HG03039 (cell line): ENCODE measurements around the gene CCDC142.
"Not testable (repeated sequence)": the region's sequence is repeated elsewhere in the genome, so short reads cannot be mapped to it uniquely, and the experiment has no call there.

ENCODE experiments used
- ATAC-seq: cut with Tn5 transposase; IDR thresholded peaks from one replicate; pipeline ENCODE4 v1.9.1; 2021; ENCODE audit warnings: mild to moderate bottlenecking, moderate library complexity; ENCODE audit not compliant: unreplicated experiment

CCDC142 gene

DNA sequence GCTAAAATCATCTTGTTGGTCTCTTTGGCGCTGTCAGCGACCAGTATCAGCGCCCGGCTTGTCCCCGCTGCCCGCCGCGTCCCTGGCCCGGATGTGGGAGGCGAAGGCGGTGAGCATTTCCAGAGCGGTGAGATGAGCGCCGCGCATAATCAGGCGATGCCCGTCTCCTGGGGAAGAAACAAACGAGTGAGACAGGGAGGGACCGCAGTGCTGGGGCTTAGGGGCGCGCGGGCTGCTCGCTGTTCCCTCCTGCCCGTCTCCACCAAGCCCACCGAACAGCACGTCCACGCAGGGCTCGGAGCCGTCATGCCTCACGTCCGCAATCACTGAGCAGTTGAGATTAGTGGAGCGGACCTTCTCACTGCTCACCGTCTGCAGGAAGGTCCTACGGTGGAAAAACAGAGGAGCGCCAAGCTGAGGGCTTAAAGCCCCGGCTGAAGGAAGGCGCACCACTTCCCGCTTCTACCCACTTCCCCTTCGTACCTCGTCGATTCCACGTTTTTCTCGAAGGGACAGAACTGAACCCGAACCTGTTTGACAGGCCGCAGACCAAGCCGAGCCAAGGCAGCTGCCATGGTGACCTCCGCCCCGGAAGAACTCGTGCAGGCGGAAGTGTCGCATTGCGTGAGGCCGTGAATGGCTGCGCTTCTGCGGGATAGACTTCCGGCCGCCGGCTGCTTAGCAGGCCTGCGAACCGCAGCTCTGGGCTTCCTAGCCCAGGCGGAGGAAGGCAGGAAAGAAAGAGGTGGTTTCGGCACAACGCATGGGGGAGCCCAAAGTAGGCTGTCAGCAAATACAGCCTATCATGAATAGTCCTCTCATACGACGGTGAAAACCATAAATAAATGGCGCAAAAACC lies 10.5 kb downstream of the CCDC142 start, which contains the start of gene MRPL53:
Gene MRPL53 (minus strand): TSS at position 595 of the 859 bp plus-strand sequence. CDS start 20 bp downstream, at position 575.
- ATAC-seq = peak; percentile 78

DNA sequence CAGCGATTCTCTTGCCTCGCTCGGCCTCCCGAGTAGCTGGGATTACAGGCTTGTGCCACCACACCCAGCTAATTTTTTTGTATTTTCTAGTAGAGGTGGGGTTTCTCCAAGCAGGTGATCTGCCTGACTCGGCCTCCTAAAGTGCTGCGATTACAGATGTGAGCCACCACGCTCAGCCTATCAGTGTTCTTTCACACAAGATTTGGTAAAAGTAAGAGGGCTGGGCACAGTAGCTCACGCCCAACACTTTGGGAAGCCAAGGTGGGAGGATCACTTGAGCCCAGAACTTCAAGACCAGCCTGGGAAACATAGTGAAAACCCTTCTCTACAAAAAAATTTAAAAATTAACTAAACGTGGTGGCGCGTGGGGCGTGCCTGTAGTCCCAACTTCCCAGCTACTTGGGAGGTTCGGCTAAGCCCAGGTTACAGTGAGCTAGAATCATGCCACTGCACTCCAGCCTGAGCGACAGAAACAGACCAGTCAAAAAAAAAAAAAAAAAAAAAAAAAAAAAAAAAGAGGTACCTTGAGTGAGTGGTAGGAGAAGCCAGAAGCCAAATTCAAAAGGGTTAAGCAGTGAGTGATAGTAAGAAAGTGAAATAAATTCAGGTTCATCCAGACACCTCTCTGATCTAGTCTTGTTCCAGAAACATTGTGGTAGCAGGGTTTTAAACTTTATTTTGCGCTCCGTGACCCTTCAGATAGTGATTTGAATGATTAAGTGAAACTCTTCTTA lies 11.3 kb downstream of the CCDC142 start:
- no peak for ATAC-seq

DNA sequence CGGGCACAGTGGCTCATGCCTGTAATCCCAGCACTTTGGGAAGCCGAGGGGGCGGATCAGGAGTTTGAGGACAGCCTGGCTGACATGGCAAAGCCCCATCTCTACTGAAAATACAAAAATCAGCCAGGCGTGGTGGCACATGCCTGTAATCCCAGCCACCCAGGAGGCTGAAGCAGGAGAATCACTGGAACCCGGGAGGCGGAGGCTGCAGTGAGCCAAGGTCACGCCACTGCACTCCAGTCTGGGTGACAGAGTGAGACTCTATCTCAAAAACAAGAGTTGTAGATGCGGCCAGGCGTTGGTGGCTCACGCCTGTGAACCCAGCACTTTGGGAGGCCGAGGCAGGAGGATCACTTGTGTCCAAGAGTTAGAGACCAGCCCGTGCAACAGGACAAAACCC lies 12.1 kb downstream of the CCDC142 start:
- not testable (repeated sequence) for ATAC-seq

DNA sequence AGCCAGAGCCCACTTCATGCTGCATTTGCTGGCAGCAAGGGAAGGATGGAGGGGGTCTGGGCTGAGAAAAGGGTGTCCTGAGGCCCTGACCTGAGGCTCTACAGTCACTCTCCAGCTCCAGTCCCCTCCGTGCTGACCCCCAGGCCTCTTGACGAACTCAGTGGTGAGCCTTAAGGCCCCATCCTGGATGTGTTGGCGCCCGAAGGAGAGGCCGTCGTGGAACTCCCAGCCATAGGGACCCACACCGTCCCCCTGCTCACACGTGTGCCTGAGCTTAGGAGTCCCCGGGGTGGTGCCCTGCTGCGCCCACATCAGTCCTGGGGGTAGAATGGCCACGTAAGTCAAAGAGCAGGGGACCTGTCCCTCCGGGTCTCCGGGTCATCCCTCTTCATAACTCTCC lies 18.4 kb downstream of the CCDC142 start:
- no peak for ATAC-seq

DNA sequence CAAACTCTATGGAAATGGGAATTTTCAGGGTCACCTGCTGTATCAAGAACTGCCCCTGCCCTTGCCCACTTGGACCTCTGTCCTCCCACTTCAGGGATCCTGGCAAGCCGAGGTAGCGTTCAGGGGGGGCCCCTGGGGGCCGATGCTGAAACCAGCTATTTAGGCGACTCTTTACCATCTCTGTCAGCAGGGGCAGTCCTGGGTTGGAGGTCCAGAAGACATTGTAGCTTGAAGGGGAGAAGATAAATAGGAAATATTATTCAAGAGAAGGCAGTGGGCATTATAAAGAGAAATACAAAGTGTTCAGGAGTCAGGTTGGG lies 20.1 kb downstream of the CCDC142 start:
- no peak for ATAC-seq

DNA sequence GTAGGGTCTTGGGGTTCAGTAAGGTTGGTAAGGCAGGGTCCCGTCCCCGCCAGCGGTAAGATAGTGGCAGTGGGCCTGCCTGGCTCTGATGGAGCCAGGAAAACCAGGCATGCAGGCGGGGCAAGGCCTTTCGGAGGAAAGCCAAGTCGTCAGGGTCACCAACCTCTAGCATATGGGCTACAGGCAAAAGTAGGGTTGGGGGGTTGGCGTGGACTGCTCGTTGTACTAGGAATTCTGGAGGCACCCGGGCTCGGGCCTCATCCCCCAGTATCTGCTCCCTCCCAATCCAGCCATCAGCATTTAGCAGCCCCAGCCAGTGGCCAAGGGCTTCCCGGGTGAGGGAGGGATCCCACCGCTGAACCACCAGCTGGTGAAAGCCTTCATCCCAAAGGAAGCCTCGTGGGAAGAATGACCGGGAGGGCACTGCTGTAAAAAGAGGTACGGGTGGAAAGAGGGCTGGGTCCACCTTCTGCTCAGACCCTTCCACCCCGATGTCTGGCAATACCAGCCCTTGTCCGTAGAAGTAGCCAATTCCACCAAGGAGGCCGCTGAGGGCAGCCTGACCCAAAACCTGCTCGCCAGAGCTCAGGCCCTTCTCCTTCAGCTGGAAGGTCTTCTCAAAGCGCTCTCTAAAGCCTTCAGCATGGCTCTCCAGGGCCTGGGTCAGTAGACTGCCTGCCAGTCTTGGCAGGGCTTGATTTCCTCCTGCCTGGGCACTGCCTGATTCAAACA lies 20.6 kb downstream of the CCDC142 start:
- ATAC-seq = no peak

DNA sequence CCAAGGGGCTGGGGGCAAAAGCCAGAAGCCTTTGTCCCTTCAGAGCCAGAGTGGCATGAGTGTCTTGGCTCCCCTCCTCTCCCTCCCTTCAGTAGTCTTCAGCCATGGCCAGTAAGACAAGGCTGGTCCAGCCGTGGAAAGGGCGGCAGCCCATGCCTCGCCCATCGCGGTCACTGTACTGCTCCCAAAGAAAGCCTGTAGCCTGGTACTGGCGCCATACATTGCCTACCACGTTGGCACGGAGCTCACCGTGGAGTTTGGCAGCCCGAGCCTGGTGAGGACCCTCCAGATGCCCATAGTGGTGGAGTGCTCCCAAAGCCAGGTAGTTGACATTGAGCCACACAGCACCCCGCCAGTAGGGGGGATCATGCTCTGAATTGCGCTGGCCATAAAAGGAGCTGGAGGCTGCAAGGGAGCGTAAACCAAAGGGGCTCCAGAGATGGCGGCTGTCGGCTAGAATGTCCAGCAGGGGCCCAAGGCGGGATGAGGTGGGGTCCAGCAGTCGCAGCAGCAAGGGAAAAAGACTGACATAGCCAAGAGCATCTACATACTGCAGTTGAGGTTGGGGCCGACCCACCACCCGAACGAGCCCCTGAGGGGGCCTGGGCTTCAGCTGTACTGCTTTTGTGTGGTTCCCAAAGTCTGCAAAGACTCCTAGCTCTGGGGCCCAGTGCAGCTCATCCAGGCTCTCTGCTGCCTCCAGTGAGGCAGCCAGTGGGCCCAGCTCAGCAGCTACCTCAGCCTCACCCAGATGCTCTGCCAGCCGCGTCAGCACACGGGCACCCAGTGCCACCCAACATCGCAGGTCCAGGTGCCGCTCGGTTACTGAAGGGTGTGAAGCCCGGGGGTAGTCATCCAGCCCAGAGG lies 21.4 kb downstream of the CCDC142 start:
- no peak for ATAC-seq

DNA sequence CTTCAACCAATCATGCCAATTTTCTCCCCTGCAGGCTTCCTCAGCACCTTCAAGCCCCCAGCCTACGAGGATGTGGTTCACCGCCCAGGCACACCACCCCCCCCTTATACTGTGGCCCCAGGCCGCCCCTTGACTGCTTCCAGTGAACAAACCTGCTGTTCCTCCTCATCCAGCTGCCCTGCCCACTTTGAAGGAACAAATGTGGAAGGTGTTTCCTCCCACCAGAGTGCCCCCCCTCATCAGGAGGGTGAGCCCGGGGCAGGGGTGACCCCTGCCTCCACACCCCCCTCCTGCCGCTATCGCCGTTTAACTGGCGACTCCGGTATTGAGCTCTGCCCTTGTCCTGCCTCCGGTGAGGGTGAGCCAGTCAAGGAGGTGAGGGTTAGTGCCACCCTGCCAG lies 22.6 kb downstream of the CCDC142 start:
- not testable (repeated sequence) for ATAC-seq

DNA sequence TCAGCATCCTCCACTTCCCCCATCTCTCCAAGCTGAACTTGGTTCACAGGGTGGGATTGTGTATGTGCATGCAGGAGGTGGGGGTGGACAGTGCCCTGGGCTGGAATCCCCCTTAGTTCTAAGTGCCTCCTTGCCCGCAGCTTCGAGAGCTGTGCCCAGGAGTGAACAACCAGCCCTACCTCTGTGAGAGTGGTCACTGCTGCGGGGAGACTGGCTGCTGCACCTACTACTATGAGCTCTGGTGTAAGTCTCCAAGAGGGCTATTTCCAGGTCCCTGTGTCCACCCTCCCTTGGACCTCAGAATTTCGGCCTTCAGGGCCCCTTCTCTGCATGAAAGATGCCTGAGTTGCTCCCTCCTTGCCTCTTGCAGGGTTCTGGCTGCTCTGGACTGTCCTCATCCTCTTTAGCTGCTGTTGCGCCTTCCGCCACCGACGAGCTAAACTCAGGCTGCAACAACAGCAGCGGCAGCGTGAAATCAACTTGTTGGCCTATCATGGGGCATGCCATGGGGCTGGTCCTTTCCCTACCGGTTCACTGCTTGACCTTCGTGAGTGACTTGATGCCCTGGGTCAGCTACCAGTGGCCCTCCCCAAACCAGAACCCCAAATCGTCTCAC lies 23.2 kb downstream of the CCDC142 start:
- ATAC-seq = not testable (repeated sequence)

DNA sequence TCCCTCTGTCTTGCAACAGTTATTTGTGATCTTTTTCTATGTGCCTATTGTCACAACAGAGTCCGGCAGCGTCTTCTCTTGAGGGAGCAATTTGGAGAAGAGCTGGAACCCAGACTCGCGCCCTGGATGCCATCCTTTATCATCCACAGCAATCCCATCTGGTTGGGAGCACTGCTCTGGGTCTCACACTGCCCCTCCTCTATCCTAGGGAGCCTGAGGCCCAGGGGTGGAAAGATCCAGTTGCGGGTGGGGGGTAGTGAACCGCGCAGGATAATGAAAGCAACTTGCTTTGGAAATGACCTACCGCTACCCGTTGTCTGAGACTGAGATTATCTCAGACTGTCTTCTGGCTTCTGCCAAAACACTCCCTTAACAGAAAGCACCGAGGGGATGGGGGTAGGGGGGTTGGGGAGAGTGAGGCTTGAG lies 23.8 kb downstream of the CCDC142 start:
- ATAC-seq = no peak

DNA sequence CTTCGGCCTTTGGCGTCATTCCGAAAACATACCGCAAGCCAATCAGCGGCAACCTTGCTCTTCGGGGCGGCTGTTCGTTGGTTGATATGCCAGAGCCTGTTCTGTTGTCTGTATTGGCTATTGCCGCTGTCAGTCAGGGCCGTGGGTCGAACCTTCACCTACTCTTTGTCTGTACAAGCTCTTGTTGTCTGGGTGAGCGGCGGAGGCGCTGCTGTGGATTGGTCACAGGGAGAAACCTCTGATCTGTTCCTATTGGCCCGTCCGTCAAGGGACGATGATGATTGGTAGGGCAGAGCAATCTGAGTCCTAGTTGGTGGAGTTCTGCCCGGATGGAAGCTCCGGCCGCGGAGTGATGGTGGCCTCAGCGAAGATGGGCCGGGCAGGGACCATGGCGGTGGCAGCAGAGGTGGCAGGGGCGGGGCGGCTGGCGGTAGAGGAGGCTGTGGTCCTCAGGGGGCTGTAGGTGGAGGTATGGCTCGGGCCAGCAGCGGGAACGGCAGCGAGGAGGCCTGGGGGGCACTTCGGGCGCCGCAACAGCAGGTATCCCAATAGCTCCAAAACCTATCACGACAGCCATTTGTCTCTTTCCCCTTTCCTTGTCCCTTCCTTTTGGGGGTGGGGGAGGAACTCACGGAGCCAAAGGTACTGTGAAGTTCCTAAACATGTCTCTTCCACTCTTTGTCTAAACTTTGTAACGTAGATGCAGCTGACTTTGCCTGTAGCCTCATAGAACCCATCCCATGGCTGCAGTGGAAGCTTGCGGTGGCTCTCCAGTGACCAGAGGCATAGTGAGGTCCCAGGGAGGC lies 24.5 kb downstream of the CCDC142 start, which contains the start of gene WBP1:
Gene WBP1 (plus strand): TSS at position 307 of the 806 bp plus-strand sequence. CDS start 165 bp downstream, at position 472.
- ATAC-seq = peak; percentile 77

DNA sequence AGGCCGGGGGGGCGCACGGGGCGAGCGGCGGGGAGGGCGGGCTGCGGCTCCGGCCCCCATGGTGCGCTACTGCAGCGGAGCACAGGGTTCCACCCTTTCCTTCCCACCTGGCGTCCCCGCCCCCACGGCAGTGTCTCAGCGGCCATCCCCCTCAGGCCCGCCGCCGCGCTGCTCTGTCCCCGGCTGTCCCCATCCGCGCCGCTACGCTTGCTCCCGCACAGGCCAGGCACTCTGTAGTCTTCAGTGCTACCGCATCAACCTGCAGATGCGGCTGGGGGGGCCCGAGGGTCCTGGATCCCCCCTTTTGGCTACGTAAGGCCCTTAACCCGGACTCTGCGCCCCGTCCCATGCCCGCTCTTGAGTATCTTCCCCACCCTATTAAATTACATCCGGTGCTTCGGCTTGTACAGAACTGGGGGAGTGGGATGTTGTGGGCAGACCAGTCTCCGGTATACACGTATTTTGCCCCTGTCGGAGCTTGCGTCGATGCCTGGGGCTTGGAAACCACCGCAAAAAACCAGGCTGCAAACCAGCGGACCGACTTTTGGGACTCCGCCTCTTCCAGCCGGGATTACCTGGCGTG lies 25.2 kb downstream of the CCDC142 start:
- ATAC-seq = peak; percentile 28

DNA sequence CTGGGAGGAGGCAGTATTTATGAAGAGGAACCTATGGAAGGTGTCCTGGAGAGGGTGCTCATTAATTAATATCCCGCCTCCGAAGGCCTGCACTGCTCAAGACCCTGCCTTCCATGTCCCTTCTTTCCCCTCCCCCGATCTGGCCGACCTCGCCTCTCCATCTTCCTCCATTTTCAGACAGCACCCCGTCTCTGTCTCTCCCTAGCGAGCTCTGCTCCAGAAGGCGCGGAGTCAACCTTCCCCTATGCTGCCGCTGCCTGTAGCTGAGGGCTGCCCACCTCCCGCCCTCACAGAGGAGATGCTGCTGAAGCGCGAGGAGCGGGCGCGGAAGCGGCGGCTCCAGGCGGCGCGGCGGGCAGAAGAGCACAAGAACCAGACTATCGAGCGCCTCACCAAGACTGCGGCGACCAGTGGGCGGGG lies 25.7 kb downstream of the CCDC142 start:
- ATAC-seq = no peak

DNA sequence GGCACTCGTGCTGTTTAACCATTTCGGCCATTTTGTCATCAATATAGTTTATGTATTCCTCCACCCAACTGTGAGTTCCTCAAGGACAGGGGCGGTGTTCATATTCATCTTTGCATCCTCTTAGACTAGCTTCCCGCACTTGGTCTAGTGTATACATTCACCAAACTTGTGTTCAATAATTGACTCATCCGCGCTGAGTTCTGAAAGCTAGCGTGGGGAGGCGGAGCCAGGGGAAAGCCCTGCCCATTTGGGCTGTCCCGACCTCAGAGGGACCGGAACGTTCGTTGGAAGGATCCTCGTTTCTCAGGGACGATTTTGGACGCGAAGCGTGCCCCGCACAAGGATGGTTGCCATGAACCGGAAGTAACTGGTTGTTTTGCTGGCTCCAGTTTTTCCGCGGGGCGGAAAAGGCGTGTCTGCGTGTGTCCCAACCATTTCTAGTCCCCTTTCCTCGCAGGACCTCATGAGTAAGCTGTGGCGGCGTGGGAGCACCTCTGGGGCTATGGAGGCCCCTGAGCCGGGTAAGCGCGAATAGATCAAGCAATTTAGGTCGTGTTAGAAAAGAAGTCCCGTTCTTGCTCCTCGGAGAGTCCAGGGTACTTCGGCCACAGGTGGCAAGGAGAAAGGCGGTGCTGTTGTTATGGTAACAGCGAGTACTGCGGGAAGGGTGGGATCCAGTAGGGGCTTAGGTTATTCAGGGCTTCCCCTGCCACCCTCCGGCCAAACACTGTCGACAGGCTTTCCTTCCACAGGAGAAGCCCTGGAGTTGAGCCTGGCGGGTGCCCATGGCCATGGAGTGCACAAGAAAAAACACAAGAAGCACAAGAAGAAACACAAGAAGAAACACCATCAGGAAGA lies 27.9 kb downstream of the CCDC142 start, which contains the start of gene INO80B:
Gene INO80B (plus strand): TSS at position 434 of the 858 bp plus-strand sequence. CDS start 30 bp downstream, at position 464.
- peak; percentile 32 for ATAC-seq

DNA sequence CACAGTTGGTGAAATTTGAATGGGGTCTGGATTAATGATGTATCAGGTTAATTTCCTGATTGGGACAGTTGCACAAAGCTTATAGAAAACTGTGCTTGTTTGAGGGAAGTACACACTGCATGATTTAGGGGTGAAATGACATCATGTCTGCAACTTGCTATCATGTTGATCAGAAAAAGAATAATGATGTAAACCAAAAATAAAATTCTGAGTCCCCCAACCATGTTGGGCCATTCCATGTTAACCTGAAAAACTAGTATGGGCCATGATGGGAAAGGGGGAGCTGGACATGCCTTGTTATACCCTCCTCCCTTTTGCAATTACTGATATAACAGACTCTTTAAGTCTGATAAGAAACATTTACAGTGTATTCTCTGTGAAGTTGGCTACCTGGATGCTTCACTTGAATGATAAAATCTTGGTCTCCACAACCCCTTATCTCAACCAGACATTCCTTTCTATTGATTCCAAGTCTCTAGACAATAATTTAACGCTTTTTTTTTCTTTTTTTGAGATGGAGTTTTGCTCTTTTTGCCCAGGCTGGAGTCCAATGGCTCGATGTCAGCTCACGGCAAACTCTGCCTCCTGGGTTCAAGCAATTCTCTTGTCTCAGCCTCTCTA lies 32.1 kb downstream of the CCDC142 start:
- ATAC-seq = no peak

DNA sequence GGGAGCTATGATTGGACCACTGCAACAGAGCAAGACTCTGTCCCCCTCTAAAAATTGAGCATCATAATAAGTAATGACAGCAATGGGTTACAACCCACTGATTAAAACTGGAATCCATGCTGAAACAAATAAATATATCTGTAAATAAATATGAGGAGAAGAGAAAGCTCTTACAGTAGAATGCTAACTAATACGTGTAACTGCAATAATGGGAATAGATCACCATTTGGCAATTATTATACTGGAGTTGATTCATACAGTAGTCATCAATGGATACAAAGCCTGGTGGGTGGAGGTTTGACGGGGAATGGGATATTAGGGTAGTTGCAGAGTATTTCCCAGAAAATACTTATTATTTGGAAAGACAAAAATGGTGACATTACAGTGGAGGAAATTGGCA lies 34.0 kb downstream of the CCDC142 start:
- ATAC-seq = no peak
